Fibroblast of pulmonary artery (primary cell): ENCODE results near the gene LRRK1.
"Not testable (repeated sequence)": the region's sequence is repeated elsewhere in the genome, so short reads cannot be mapped to it uniquely, and the experiment has no call there.

Experiments
- DNase-seq: peaks from one replicate; pipeline ENCODE4 v3.0.0-alpha.2; 2010; ENCODE audit warnings: low read depth
- H3K4me3 ChIP-seq: replicated peaks from 2 replicates; pipeline ENCODE4 v1.5.1; 2011; ENCODE audit warnings: low read depth, mild to moderate bottlenecking, control low read depth, low read length, moderate library complexity
- CTCF ChIP-seq: IDR thresholded peaks from 2 replicates; pipeline ENCODE4 v1.5.1; 2011; ENCODE audit warnings: mild to moderate bottlenecking, control low read depth, low read length, inconsistent platforms; ENCODE audit errors: missing control alignments

The LRRK1 gene

GRCh38 chr15:101070502-101071273, 151.5 kb downstream of the LRRK1 start:
- no peak overlapping the region for H3K4me3 ChIP-seq
- DNase-seq, result peak; percentile 91
- no peak for TF ChIP-seq CTCF

GRCh38 chr15:101071651-101072050, 152.5 kb downstream of the LRRK1 start:
- DNase-seq, result no peak
- H3K4me3 ChIP-seq, result no peak overlapping the region
- TF ChIP-seq CTCF, result no peak

DNA sequence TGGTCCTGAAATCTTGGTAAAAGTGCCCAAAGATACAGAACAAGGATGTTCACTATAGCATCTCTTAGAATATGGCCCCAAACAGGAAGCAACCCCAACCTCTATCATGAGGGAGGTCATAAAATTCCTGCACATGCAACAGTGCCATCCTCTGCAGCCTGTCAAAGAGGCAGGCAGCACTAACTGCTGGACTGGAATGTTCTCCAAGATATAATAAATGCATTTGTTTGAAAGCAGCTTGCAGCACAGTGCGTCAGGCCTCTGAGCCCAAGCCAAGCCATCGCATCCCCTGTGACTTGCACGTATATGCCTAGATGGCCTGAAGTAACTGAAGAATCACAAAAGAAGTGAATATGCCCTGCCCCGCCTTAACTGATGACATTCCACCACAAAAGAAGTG, 153.1 kb downstream of the LRRK1 start:
- not testable (repeated sequence) for H3K4me3 ChIP-seq, DNase-seq

GRCh38 chr15:101077806-101078668, 158.9 kb downstream of the LRRK1 start:
- not testable (repeated sequence) for H3K4me3 ChIP-seq, DNase-seq

- no peak for DNase-seq
- no peak for TF ChIP-seq CTCF
- H3K4me3 ChIP-seq, result no peak overlapping the region
These were observed 159.6 kb downstream of the LRRK1 start for GRCh38 chr15:101078669-101079323.

DNA sequence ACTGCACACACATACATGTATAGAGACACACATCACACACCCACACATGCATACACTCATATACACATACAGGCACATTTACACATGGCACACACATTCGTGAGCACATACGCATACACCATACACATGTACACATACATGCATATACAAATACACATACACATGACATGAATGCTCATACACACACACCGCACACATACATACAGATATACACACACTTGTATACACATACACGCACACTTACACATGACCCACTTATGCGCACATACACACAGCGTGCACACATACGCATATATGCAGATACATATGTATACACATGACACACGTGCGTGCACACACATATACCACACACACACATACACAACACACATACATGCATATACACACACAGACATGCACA, 162.7 kb downstream of the LRRK1 start:
- H3K4me3 ChIP-seq, result no peak overlapping the region
- TF ChIP-seq CTCF, result no peak
- DNase-seq, result no peak

- no peak overlapping the region for H3K4me3 ChIP-seq
- TF ChIP-seq CTCF, result no peak
- DNase-seq, result no peak
These were observed 164.3 kb downstream of the LRRK1 start for GRCh38 chr15:101083336-101084045.
